Duodenal mucosa (tissue), 2 donors: ENCODE data around the gene SLC19A1.

Source experiments
- H3K27ac ChIP-seq: one replicate; pipeline ENCODE4 v1.7.0; 2013; ENCODE audit warnings: low read depth, low read length
- H3K27me3 ChIP-seq, 2 donors: one replicate each; pipeline ENCODE4 v1.7.0; 2013; ENCODE audit warnings: low read length in 2 of 2, control low read depth in 1 of 2; ENCODE audit not compliant: insufficient read depth in 2 of 2, control insufficient read depth in 1 of 2
- H3K36me3 ChIP-seq, 2 donors: one replicate each; pipeline ENCODE4 v1.7.0; 2013; ENCODE audit warnings: low read length in 2 of 2, control low read depth in 1 of 2; ENCODE audit not compliant: insufficient read depth in 2 of 2, control insufficient read depth in 1 of 2
- H3K4me1 ChIP-seq, 2 donors: one replicate each; pipeline ENCODE4 v1.7.0; 2013; ENCODE audit warnings: low read length in 2 of 2, control low read depth in 1 of 2; ENCODE audit not compliant: insufficient read depth in 2 of 2, control insufficient read depth in 1 of 2
- H3K4me3 ChIP-seq, 2 donors: one replicate each; pipeline ENCODE4 v1.7.0; 2013; ENCODE audit warnings: low read length in 2 of 2, low read depth in 1 of 2
- H3K9ac ChIP-seq, 2 donors: one replicate each; pipeline ENCODE4 v1.7.0; 2013; ENCODE audit warnings: low read length in 2 of 2, low read depth in 1 of 2
- H3K9me3 ChIP-seq, 2 donors: one replicate each; pipeline ENCODE4 v1.7.0; 2013; ENCODE audit warnings: low read length in 2 of 2, control low read depth in 1 of 2; ENCODE audit not compliant: control insufficient read depth in 1 of 2

The SLC19A1 gene

GRCh38 chr21:45517249-45518065 is 24.8 kb downstream of the SLC19A1 start:
- no peak overlapping the region for H3K4me3 ChIP-seq
- no peak overlapping the region for H3K27ac ChIP-seq
- H3K36me3 ChIP-seq, result peaks cover 5 to 18% of the 10 kb centered on the region in 2 donors
- H3K9ac ChIP-seq, result no peak overlapping the region
- H3K4me1 ChIP-seq, result no peaks in the 10 kb centered on the region
- no peaks in the 10 kb centered on the region for H3K27me3 ChIP-seq
- H3K9me3 ChIP-seq, result peaks cover 11 to 31% of the 10 kb centered on the region in 2 donors

GRCh38 chr21:45516671-45517151 is 25.5 kb downstream of the SLC19A1 start:
- Histone ChIP-seq H3K36me3 (peaks cover 5 to 15% of the 10 kb centered on the region in 2 donors), H3K27ac (no peak overlapping the region)

GRCh38 chr21:45516071-45516670 is 26.1 kb downstream of the SLC19A1 start:
- Histone ChIP-seq H3K9me3 (peaks cover 11 to 27% of the 10 kb centered on the region in 2 donors), H3K36me3 (peaks cover 5 to 15% of the 10 kb centered on the region in 2 donors), H3K27ac (no peak overlapping the region), H3K4me1 (no peaks in the 10 kb centered on the region), H3K9ac (no peak overlapping the region), H3K4me3 (no peak overlapping the region), H3K27me3 (no peaks in the 10 kb centered on the region)

More at GRCh38 chr21:45516671-45517151, 25.5 kb downstream of the SLC19A1 start:
- no peak overlapping the region for H3K4me3 ChIP-seq
- peaks cover 11 to 31% of the 10 kb centered on the region in 2 donors for H3K9me3 ChIP-seq
- no peak overlapping the region for H3K9ac ChIP-seq
- no peaks in the 10 kb centered on the region for H3K4me1 ChIP-seq
- H3K27me3 ChIP-seq, result no peaks in the 10 kb centered on the region

GRCh38 chr21:45515241-45516061 is 26.8 kb downstream of the SLC19A1 start:
- H3K27ac ChIP-seq, result no peak overlapping the region
- H3K9me3 ChIP-seq, result peaks cover 10 to 21% of the 10 kb centered on the region in 2 donors
- H3K36me3 ChIP-seq, result peaks cover 5 to 13% of the 10 kb centered on the region in 2 donors
- H3K27me3 ChIP-seq, result no peaks in the 10 kb centered on the region
- no peak overlapping the region for H3K4me3 ChIP-seq
- H3K4me1 ChIP-seq, result no peaks in the 10 kb centered on the region
- no peak overlapping the region for H3K9ac ChIP-seq

GRCh38 chr21:45514311-45515021 is 27.8 kb downstream of the SLC19A1 start:
- H3K9me3 ChIP-seq, result peaks cover 1 to 11% of the 10 kb centered on the region in 2 donors
- H3K36me3 ChIP-seq, result peaks cover 5 to 9% of the 10 kb centered on the region in 2 donors
- no peaks in the 10 kb centered on the region for H3K4me1 ChIP-seq
- H3K27me3 ChIP-seq, result no peaks in the 10 kb centered on the region
- no peak overlapping the region for H3K9ac ChIP-seq
- H3K27ac ChIP-seq, result no peak overlapping the region
- no peak overlapping the region for H3K4me3 ChIP-seq

- Histone ChIP-seq H3K4me3 (no peak overlapping the region), H3K9me3 (peaks cover 0 to 4% of the 10 kb centered on the region in 2 donors), H3K27me3 (no peaks in the 10 kb centered on the region), H3K36me3 (peaks cover 5 to 9% of the 10 kb centered on the region in 2 donors), H3K4me1 (no peaks in the 10 kb centered on the region), H3K9ac (no peak overlapping the region), H3K27ac (no peak overlapping the region)
Measured at GRCh38 chr21:45513741-45514310, 28.4 kb downstream of the SLC19A1 start.

GRCh38 chr21:45513003-45513717 is 29.1 kb downstream of the SLC19A1 start:
- no peaks in the 10 kb centered on the region for H3K9me3 ChIP-seq
- H3K36me3 ChIP-seq, result peaks cover 5 to 9% of the 10 kb centered on the region in 2 donors
- H3K9ac ChIP-seq, result no peak overlapping the region
- H3K27me3 ChIP-seq, result no peaks in the 10 kb centered on the region
- H3K4me3 ChIP-seq, result no peak overlapping the region
- no peak overlapping the region for H3K27ac ChIP-seq
- H3K4me1 ChIP-seq, result no peaks in the 10 kb centered on the region

GRCh38 chr21:45512626-45513002 is 29.6 kb downstream of the SLC19A1 start:
- H3K4me3 ChIP-seq, result no peak overlapping the region
- H3K27me3 ChIP-seq, result no peaks in the 10 kb centered on the region
- no peak overlapping the region for H3K9ac ChIP-seq
- no peak overlapping the region for H3K27ac ChIP-seq
- H3K4me1 ChIP-seq, result no peaks in the 10 kb centered on the region
- H3K9me3 ChIP-seq, result no peaks in the 10 kb centered on the region
- peaks cover 5 to 9% of the 10 kb centered on the region in 2 donors for H3K36me3 ChIP-seq
